Mucosa of descending colon (tissue), 3 donors: ENCODE measurements around the gene CSNK2B. TPM values are rescaled to one million over a fixed set of nuclear protein-coding genes. Genes with fewer than 3 reads are reported as not detected.

Experiments
- ATAC-seq: fragments of 200-7000 bp; cut with Tn5 transposase; one replicate; pipeline ENCODE4 v1.9.1; 2020; ENCODE audit warnings: mild to moderate bottlenecking, moderate library complexity
- DNase-seq, 3 donors: peaks; one replicate each; pipeline ENCODE4 v3.0.0-alpha.2; 2020
- H3K36me3 ChIP-seq: fragments of 200-600 bp; one replicate; pipeline ENCODE4 v1.8.0; 2021; ENCODE audit warnings: low read depth, mild to moderate bottlenecking
- H3K4me1 ChIP-seq: fragments of 200-600 bp; one replicate; pipeline ENCODE4 v1.8.0; 2021; ENCODE audit warnings: low read depth, mild to moderate bottlenecking
- H3K4me3 ChIP-seq: fragments of 200-600 bp; one replicate; pipeline ENCODE4 v1.8.0; 2021; ENCODE audit warnings: mild to moderate bottlenecking
- H3K9me3 ChIP-seq: fragments of 200-600 bp; one replicate; pipeline ENCODE4 v1.8.0; 2021; ENCODE audit warnings: mild to moderate bottlenecking
- intact Hi-C, 2 donors: fragments of 100-400 bp; cut with DNase I in 1 of 2; cut with micrococcal nuclease in 1 of 2; formaldehyde crosslinking; loops; one replicate each; pipeline versions ENCODE4 v1.11.0 to v1.11.1; 2022; cut with DNase I, micrococcal nuclease
- total RNA-seq, 3 donors: library from RNA; stranded (reverse); fragmentation: NEBNext Ultra II Directional in 2 of 3; extraction: Animal tissue kit (Norgen Biotek cat#: 25700) in 2 of 3; gene quantifications; one replicate each; pipeline versions ENCODE4 v1.2.1 to v1.2.4, GENCODE V29; 2021 to 2023
- TF ChIP-seq, protein P1 (sequence below): fragments of 200-600 bp; IDR thresholded peaks from one replicate; pipeline ENCODE4 v1.8.0; 2022; ENCODE audit warnings: antibody characterized with exemption, mild to moderate bottlenecking
- donor health status: DM: no; HTN: no; CAD: no; lungs with moderate emphysema.
- donor health status: DM: no; HTN: no; CAD: no.
- donor health status: DM: no; HTN: yes; CAD: no.

Gene CSNK2B
- total RNA-seq, 3 donors from 2014 or later: 125 to 147 (median 134) TPM

DNA sequence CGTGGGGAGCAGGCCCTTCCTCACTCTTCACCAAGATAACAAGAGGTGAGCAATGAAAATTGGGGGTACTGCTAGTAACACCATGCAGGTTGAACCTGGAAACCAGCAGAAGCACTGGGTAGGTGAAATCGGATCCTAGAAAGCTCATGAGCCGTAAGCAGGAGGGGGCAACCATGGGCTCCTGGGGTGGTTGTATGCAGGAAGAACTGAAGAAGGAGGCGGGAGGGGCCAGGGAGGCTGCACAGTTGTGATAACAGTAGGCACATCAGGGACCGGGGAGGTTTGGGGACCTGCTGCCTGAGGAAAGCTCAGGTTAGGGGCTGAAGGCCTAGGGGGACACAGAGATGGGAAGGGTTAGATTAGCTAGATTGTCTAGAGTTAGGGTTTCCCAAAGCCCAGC is 20.6 kb downstream of the CSNK2B start:
- peaks cover 3% of the 10 kb centered on the region for H3K4me1 ChIP-seq
- H3K36me3 ChIP-seq: peaks cover 9% of the 10 kb centered on the region
- intact Hi-C loops: loop anchor here in 1 of 2 donors (10.0 kb wide), 1 partner anchor 178 kb away; the partner anchor contains the start of gene NEU1
- TF ChIP-seq, protein P1, sequence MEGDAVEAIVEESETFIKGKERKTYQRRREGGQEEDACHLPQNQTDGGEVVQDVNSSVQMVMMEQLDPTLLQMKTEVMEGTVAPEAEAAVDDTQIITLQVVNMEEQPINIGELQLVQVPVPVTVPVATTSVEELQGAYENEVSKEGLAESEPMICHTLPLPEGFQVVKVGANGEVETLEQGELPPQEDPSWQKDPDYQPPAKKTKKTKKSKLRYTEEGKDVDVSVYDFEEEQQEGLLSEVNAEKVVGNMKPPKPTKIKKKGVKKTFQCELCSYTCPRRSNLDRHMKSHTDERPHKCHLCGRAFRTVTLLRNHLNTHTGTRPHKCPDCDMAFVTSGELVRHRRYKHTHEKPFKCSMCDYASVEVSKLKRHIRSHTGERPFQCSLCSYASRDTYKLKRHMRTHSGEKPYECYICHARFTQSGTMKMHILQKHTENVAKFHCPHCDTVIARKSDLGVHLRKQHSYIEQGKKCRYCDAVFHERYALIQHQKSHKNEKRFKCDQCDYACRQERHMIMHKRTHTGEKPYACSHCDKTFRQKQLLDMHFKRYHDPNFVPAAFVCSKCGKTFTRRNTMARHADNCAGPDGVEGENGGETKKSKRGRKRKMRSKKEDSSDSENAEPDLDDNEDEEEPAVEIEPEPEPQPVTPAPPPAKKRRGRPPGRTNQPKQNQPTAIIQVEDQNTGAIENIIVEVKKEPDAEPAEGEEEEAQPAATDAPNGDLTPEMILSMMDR: no peak
- no peak for DNase-seq
- H3K4me3 ChIP-seq: no peak overlapping the region
- no peaks in the 10 kb centered on the region for H3K9me3 ChIP-seq
- no peak for ATAC-seq

DNA sequence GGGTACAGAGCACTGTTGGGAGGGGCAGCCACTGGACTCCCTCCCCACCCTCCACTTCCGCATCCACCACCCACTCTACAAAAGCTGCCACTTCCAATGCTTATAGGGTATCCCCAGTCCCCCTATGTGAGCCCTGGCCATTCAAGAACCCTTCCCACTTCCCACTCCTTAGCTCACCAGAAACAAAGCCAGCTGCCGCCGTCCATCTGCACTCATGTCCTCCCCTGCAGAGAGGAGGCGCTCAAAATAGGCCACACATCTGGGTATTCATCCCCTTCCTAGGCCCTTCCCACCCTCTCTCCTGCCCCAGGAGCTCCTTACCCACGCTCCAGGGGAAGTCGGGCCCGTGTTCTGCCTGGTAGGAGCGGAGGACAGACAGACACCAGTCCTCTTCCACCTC is 21.4 kb downstream of the CSNK2B start:
- Histone ChIP-seq H3K4me3 (no peak overlapping the region), H3K9me3 (no peaks in the 10 kb centered on the region), H3K36me3 (peaks cover 13% of the 10 kb centered on the region), H3K4me1 (no peaks in the 10 kb centered on the region)
- no peak for DNase-seq
- intact Hi-C loops: loop anchor here in 1 of 2 donors (10.0 kb wide), 1 partner anchor 177 kb away; the partner anchor contains the start of gene NEU1
- TF ChIP-seq, protein P1: no peak
- ATAC-seq: no peak

DNA sequence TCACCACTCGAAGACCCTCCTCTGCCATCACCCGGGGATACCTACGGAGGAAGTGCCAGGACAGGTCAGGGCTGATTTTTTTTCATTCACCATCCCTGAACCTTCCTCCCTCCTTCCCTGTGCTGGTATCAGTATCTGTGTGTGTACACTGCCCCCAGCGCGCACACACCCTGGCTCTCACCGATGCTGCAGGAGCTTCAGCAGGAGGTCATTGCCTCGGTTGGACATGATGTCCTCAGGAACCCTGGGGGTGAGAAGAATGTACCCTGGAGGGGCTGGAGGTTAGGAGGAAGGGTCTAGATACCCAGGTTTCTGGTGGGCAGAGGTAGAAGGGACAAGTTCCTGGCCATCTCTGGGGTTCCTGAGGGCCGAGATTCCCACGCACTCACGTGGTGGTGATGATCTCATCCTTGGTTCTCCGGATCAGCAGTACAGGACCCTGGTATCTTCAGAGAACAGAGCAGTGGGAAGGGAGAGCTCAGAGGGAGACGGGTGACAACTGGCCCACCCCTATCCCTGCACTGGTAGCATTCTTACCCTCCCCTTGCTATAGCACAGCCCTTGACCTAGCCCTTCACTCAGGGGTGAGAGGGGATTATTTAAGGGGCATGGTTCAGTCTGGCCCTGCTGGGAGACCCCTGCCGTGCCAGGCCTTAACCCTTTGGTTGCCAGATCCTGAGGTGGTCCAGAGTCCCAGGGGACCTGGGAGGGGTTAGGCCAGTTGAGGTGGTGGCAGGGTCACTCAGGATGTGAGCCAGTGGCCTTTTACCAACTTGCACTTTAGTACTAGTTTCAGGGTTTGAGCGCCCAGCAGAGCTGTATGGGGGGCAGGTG is 22.2 kb downstream of the CSNK2B start:
- H3K4me3 ChIP-seq: no peak overlapping the region
- intact Hi-C loops: loop anchor here in 1 of 2 donors (10.0 kb wide), 1 partner anchor 177 kb away; the partner anchor contains the start of gene NEU1
- H3K36me3 ChIP-seq: peaks cover 13% of the 10 kb centered on the region
- no peaks in the 10 kb centered on the region for H3K9me3 ChIP-seq
- no peak for ATAC-seq
- no peaks in the 10 kb centered on the region for H3K4me1 ChIP-seq
- no peak for DNase-seq
- TF ChIP-seq, protein P1: no peak

DNA sequence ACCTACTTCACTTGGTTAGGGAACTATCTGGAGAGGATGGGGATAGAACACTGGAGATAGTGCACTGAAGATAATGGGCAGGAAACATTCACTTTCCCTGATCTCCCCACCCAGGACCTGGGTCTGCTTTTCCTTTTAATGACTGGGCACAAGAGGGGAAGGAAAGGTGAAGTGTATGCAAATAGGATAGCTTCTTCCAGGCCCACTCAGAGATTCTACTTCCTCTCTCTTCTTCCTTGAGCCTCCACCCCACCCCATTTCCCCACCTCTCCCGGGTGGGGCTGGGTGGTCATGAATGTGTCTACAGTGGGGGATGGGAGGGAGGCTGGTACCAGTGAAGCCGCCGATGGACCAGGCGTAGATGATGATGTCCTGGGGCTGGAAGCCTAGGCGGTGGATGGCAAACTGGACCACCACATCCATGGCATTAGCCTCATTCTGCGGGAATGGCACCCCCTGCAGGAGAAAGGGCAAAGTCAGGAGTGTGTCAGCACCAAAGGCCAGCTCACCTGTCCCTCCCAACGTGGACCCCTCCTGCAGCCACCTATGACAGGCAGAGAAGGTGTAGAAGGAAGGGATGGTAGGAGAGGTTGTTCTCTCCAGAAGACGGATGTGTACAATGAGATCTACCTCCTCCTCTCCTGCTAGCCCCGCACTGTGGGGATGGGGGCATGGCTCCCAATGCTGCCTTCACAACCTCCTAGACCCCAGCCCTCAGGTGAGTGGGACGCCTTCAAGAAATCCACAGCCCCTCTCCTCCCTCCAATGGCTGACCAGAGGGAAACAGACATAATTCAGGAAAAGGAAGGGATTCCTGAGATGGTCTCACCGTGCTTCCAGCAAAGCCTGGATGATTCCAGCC is 23.6 kb downstream of the CSNK2B start:
- DNase-seq: peak in 1 of 3 donors; percentile 24
- peaks cover 13% of the 10 kb centered on the region for H3K36me3 ChIP-seq
- intact Hi-C loops: loop anchor here in 1 of 2 donors (10.0 kb wide), 1 partner anchor 175 kb away; the partner anchor contains the start of gene NEU1

More for the DNA sequence above, 23.6 kb downstream of the CSNK2B start:
- no peaks in the 10 kb centered on the region for H3K9me3 ChIP-seq
- H3K4me3 ChIP-seq: no peak overlapping the region
- TF ChIP-seq, protein P1: no peak
- ATAC-seq: peak; percentile 24
- H3K4me1 ChIP-seq: no peaks in the 10 kb centered on the region
